GM12891 (cell line): ENCODE results near the gene TMEM132E.

Experiments
- DNase-seq: peaks from one replicate; pipeline ENCODE4 v3.0.0; 2011; ENCODE audit warnings: low spot score; ENCODE audit not compliant: insufficient read length
- FAIRE-seq: peaks from 2 replicates; lab custom pipeline; 2011; peaks lifted over from hg19 to GRCh38; lab: Jason Lieb, UNC
- PAX5 ChIP-seq: IDR thresholded peaks from 2 replicates; pipeline ENCODE4 v1.6.1; 2011; ENCODE audit warnings: low read length, moderate library complexity, mild to moderate bottlenecking; ENCODE audit not compliant: insufficient read depth, severe bottlenecking
- POLR2A ChIP-seq: IDR thresholded peaks from 2 replicates; pipeline ENCODE4 v1.6.1; 2011; ENCODE audit warnings: low read depth, low read length, control low read depth
- POLR2AphosphoS5 ChIP-seq: IDR thresholded peaks from 2 replicates; pipeline ENCODE4 v1.6.1; 2011; ENCODE audit warnings: low read depth, low read length, control low read depth
- POU2F2 ChIP-seq: IDR thresholded peaks from 2 replicates; pipeline ENCODE4 v1.6.1; 2011; ENCODE audit warnings: low read depth, mild to moderate bottlenecking, control low read depth, low read length, moderate library complexity
- SPI1 ChIP-seq: IDR thresholded peaks from 2 replicates; pipeline ENCODE4 v1.6.1; 2011; ENCODE audit warnings: low read depth, low read length, control low read depth
- TAF1 ChIP-seq: IDR thresholded peaks from 2 replicates; pipeline ENCODE4 v1.6.1; 2011; ENCODE audit warnings: low read depth, low read length, control low read depth

The TMEM132E gene

GRCh38 chr17:34596920-34597319, 17.5 kb downstream of the TMEM132E start:
- no peak for TF ChIP-seq TAF1
- TF ChIP-seq SPI1 = no peak
- TF ChIP-seq POU2F2 = no peak
- no peak for TF ChIP-seq POLR2A
- TF ChIP-seq POLR2AphosphoS5 = no peak
- no peak for TF ChIP-seq PAX5
- FAIRE-seq = no peak

GRCh38 chr17:34598161-34598776, 18.9 kb downstream of the TMEM132E start:
- DNase-seq = no peak
- no peak for FAIRE-seq
- no peak for TF ChIP-seq TAF1
- no peak for TF ChIP-seq POLR2AphosphoS5
- TF ChIP-seq POLR2A = no peak
- TF ChIP-seq POU2F2 = no peak
- no peak for TF ChIP-seq PAX5
- TF ChIP-seq SPI1 = no peak

More at GRCh38 chr17:34596920-34597319, 17.5 kb downstream of the TMEM132E start:
- no peak for DNase-seq

- TF ChIP-seq SPI1 (no peak), POU2F2 (no peak), POLR2AphosphoS5 (no peak), POLR2A (no peak), TAF1 (no peak), PAX5 (no peak)
- FAIRE-seq = no peak
- DNase-seq = no peak
Measured at GRCh38 chr17:34601416-34601815, 22.0 kb downstream of the TMEM132E start.

- FAIRE-seq (no peak), DNase-seq (no peak)
- no peak for TF ChIP-seq POLR2AphosphoS5
- no peak for TF ChIP-seq SPI1
- no peak for TF ChIP-seq POLR2A
- no peak for TF ChIP-seq POU2F2
- TF ChIP-seq PAX5 = no peak
- TF ChIP-seq TAF1 = no peak
Measured at GRCh38 chr17:34603974-34604373, 24.6 kb downstream of the TMEM132E start.

GRCh38 chr17:34606763-34607162, 27.4 kb downstream of the TMEM132E start:
- FAIRE-seq (no peak), DNase-seq (no peak)
- TF ChIP-seq PAX5 = no peak
- TF ChIP-seq TAF1 = no peak
- no peak for TF ChIP-seq POLR2AphosphoS5

GRCh38 chr17:34607917-34608316, 28.5 kb downstream of the TMEM132E start:
- DNase-seq (no peak), FAIRE-seq (no peak)
- no peak for TF ChIP-seq POLR2A
- no peak for TF ChIP-seq PAX5
- no peak for TF ChIP-seq POU2F2
- no peak for TF ChIP-seq TAF1
- TF ChIP-seq POLR2AphosphoS5 = no peak
- TF ChIP-seq SPI1 = no peak

- FAIRE-seq = no peak
Measured at GRCh38 chr17:34609210-34609609, 29.8 kb downstream of the TMEM132E start.

GRCh38 chr17:34610039-34610438, 30.7 kb downstream of the TMEM132E start:
- DNase-seq = no peak
- no peak for FAIRE-seq
- TF ChIP-seq POLR2A (no peak), POU2F2 (no peak), POLR2AphosphoS5 (no peak), PAX5 (no peak), SPI1 (no peak), TAF1 (no peak)

More at GRCh38 chr17:34609210-34609609, 29.8 kb downstream of the TMEM132E start:
- DNase-seq = no peak
- TF ChIP-seq POLR2A = no peak
- TF ChIP-seq PAX5 = no peak
- TF ChIP-seq POU2F2 = no peak
- no peak for TF ChIP-seq TAF1

- FAIRE-seq (no peak), DNase-seq (no peak)
- TF ChIP-seq PAX5 = no peak
- no peak for TF ChIP-seq POLR2A
- TF ChIP-seq SPI1 = no peak
- no peak for TF ChIP-seq POU2F2
Measured at GRCh38 chr17:34610506-34610905, 31.1 kb downstream of the TMEM132E start.
